ENCODE measurements around the gene ARAP2.
A peak's percentile ranks its signal among the peaks of the same experiment; 100 is the strongest.

Gene ARAP2

GRCh38 chr4:36215627-36216026 is 28.7 kb downstream of the ARAP2 start:
- DNase-seq (ENCODE audit: low spot score): no peak

- no peak for DNase-seq (ENCODE audit: low spot score)
These were observed 29.4 kb downstream of the ARAP2 start for GRCh38 chr4:36214735-36215485.

- DNase-seq (ENCODE audit: low spot score): no peak
These were observed 30.3 kb downstream of the ARAP2 start for GRCh38 chr4:36213977-36214376.

- no peak for DNase-seq (ENCODE audit: low spot score)
These were observed 33.2 kb downstream of the ARAP2 start for GRCh38 chr4:36211084-36211483.

- no peak for DNase-seq (ENCODE audit: low spot score)
These were observed 34.2 kb downstream of the ARAP2 start for GRCh38 chr4:36209941-36210649.

- no peak for DNase-seq (ENCODE audit: low spot score)
These were observed 35.3 kb downstream of the ARAP2 start for GRCh38 chr4:36208893-36209473.

- DNase-seq (ENCODE audit: low spot score): no peak
These were observed 36.3 kb downstream of the ARAP2 start for GRCh38 chr4:36207831-36208520.

- DNase-seq (ENCODE audit: low spot score): no peak
These were observed 36.9 kb downstream of the ARAP2 start for GRCh38 chr4:36207367-36207766.

- no peak for DNase-seq (ENCODE audit: low spot score)
These were observed 37.6 kb downstream of the ARAP2 start for GRCh38 chr4:36206603-36207311.

- DNase-seq (ENCODE audit: low spot score): no peak
These were observed 38.3 kb downstream of the ARAP2 start for GRCh38 chr4:36206012-36206411.

- no peak for DNase-seq (ENCODE audit: low spot score)
These were observed 45.5 kb downstream of the ARAP2 start for GRCh38 chr4:36198861-36199260.

- no peak for DNase-seq (ENCODE audit: low spot score)
These were observed 46.1 kb downstream of the ARAP2 start for GRCh38 chr4:36198068-36198808.

GRCh38 chr4:36197501-36197900 is 46.8 kb downstream of the ARAP2 start:
- DNase-seq (ENCODE audit: low spot score): no peak

GRCh38 chr4:36196145-36196913 is 48.0 kb downstream of the ARAP2 start:
- DNase-seq (ENCODE audit: low spot score): no peak

- DNase-seq (ENCODE audit: low spot score): no peak
These were observed 51.4 kb downstream of the ARAP2 start for GRCh38 chr4:36192922-36193321.

GRCh38 chr4:36189511-36190226 is 54.6 kb downstream of the ARAP2 start:
- no peak for DNase-seq (ENCODE audit: low spot score)

GRCh38 chr4:36187723-36188333 is 56.5 kb downstream of the ARAP2 start:
- DNase-seq (ENCODE audit: low spot score): peak; percentile 14

- DNase-seq (ENCODE audit: low spot score): no peak
These were observed 60.5 kb downstream of the ARAP2 start for GRCh38 chr4:36183665-36184393.

GRCh38 chr4:36183232-36183631 is 61.1 kb downstream of the ARAP2 start:
- no peak for DNase-seq (ENCODE audit: low spot score)
